ENCODE data around the gene NCR1.

NCR1 gene

DNA sequence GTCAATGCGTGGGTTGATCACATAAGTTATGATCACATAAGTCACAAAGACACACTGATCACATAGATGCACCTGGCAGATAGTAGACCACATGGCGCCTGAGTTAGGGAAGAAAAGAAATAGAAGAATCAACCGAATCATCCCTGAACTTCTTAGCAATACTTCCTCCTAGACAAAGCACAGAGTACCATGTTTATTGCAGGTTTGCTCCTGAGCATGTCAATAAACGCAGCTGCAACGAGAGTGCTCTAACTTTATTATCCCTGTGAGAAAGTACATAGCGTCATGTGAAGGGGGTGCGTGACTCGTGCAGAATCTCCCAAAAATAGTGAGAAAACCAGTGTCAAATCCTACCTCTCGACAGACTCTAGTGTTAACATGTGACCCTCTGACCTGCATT is 17.3 kb downstream of the NCR1 start:
- Histone ChIP-seq H4K20me1 (ENCODE audit: insufficient read depth, low read length) (no peaks in the 10 kb centered on the region), H3K4me1 (ENCODE audit: low read length) (peaks cover 5% of the 10 kb centered on the region; the same call in 1 of the 2 replicates), H3F3A (ENCODE audit: insufficient read depth, low read length) (no peaks in the 10 kb centered on the region), H3K9me3 (replicated peaks; ENCODE audit: insufficient read depth, low read length) (no peaks in the 10 kb centered on the region), H3K27ac (ENCODE audit: low read length) (peak overlapping the region; percentile 17; the same call in 1 of the 2 replicates), H2AFZ (ENCODE audit: low read length) (no peak overlapping the region), H3K4me2 (ENCODE audit: low read depth, low read length) (no peak overlapping the region), H3K9ac (ENCODE audit: low read length) (no peak overlapping the region), H3K36me3 (replicated peaks; ENCODE audit: insufficient read depth, low read length) (no peaks in the 10 kb centered on the region), H3K27me3 (replicated peaks; ENCODE audit: insufficient read depth, low read length) (no peaks in the 10 kb centered on the region), H3K4me3 (ENCODE audit: low read length) (no peak overlapping the region), H3K9me2 (replicated peaks; ENCODE audit: insufficient read depth, low read length) (no peaks in the 10 kb centered on the region), H3K79me2 (ENCODE audit: low read length) (no peaks in the 10 kb centered on the region)
- no peak for TF ChIP-seq EZH2phosphoT487 (IDR thresholded peaks at IDR 0.05; ENCODE audit: low read length)
- TF ChIP-seq, protein P1, sequence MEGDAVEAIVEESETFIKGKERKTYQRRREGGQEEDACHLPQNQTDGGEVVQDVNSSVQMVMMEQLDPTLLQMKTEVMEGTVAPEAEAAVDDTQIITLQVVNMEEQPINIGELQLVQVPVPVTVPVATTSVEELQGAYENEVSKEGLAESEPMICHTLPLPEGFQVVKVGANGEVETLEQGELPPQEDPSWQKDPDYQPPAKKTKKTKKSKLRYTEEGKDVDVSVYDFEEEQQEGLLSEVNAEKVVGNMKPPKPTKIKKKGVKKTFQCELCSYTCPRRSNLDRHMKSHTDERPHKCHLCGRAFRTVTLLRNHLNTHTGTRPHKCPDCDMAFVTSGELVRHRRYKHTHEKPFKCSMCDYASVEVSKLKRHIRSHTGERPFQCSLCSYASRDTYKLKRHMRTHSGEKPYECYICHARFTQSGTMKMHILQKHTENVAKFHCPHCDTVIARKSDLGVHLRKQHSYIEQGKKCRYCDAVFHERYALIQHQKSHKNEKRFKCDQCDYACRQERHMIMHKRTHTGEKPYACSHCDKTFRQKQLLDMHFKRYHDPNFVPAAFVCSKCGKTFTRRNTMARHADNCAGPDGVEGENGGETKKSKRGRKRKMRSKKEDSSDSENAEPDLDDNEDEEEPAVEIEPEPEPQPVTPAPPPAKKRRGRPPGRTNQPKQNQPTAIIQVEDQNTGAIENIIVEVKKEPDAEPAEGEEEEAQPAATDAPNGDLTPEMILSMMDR (IDR thresholded peaks at IDR 0.05; ENCODE audit: low read length) = no peak
- no peak for TF ChIP-seq EZH2 (optimal IDR thresholded peaks at IDR 0.05; ENCODE audit: low read depth, low read length)
- DNase-seq = no peak

DNA sequence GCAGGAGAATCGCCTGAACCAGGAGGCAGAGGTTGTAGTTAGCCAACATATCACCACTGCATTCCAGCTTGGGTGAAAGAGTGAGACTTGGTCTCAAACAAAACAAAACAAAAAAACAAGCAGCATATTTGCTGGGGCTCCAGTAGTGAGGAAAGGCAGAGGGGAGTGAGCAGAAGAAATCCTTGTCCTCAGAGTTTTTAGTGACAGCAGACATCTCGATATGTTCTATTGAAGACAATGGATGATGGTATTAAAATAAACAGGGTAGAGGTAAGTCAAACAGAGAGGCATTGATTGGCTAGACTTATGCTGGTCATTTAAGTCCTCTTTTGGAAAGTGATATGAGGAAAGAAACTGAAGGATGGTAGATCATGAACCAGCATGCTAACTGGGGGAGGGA is 22.4 kb downstream of the NCR1 start:
- Histone ChIP-seq H3K9ac (ENCODE audit: low read length) (no peak overlapping the region), H3K4me3 (ENCODE audit: low read length) (no peak overlapping the region), H3F3A (ENCODE audit: insufficient read depth, low read length) (no peaks in the 10 kb centered on the region), H2AFZ (ENCODE audit: low read length) (no peak overlapping the region), H3K27me3 (replicated peaks; ENCODE audit: insufficient read depth, low read length) (no peaks in the 10 kb centered on the region), H3K27ac (ENCODE audit: low read length) (no peak overlapping the region), H3K4me1 (ENCODE audit: low read length) (no peaks in the 10 kb centered on the region), H3K79me2 (ENCODE audit: low read length) (no peaks in the 10 kb centered on the region), H3K36me3 (replicated peaks; ENCODE audit: insufficient read depth, low read length) (0 out of 2 replicates have a peak, but pooled peaks cover 4% of the 10 kb centered on the region), H4K20me1 (ENCODE audit: insufficient read depth, low read length) (no peaks in the 10 kb centered on the region), H3K4me2 (ENCODE audit: low read depth, low read length) (no peak overlapping the region), H3K9me3 (replicated peaks; ENCODE audit: insufficient read depth, low read length) (no peaks in the 10 kb centered on the region), H3K9me2 (replicated peaks; ENCODE audit: insufficient read depth, low read length) (no peaks in the 10 kb centered on the region)
- no peak for DNase-seq
- TF ChIP-seq EZH2 (optimal IDR thresholded peaks at IDR 0.05; ENCODE audit: low read depth, low read length) (no peak), EZH2phosphoT487 (IDR thresholded peaks at IDR 0.05; ENCODE audit: low read length) (no peak)
- TF ChIP-seq, protein P1 (IDR thresholded peaks at IDR 0.05; ENCODE audit: low read length) = no peak

DNA sequence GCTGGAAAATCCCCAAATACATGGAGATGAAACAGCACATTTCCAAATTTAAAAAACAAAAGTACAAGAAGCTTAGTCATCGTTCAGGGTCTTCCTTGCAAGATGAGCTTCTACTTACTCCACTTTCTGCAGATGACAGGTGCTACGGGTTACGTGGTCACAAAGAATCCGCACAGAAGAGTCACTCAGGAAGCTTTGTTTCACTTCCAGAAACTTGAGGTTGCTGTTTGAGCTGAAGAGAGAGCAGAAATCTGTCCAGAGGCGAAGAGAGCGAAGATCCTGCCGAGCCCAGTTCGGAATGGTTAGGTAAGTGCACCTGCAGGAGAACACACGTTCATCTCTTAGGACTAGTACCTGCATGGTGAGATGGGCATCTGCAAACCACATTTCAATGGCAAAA is 32.0 kb downstream of the NCR1 start:
- TF ChIP-seq, protein P1 (IDR thresholded peaks at IDR 0.05; ENCODE audit: low read length) = no peak
- TF ChIP-seq EZH2phosphoT487 (IDR thresholded peaks at IDR 0.05; ENCODE audit: low read length) (no peak), EZH2 (optimal IDR thresholded peaks at IDR 0.05; ENCODE audit: low read depth, low read length) (no peak)
- Histone ChIP-seq H3K27ac (ENCODE audit: low read length) (peak overlapping the region; percentile 76; the same call in 1 of the 2 replicates), H3K9me2 (replicated peaks; ENCODE audit: insufficient read depth, low read length) (no peaks in the 10 kb centered on the region), H3K27me3 (replicated peaks; ENCODE audit: insufficient read depth, low read length) (0 out of 2 replicates have a peak, but pooled peaks cover 3% of the 10 kb centered on the region), H3K4me2 (ENCODE audit: low read depth, low read length) (peak overlapping the region; percentile 44), H3F3A (ENCODE audit: insufficient read depth, low read length) (peaks cover 12% of the 10 kb centered on the region), H3K9me3 (replicated peaks; ENCODE audit: insufficient read depth, low read length) (no peaks in the 10 kb centered on the region), H3K79me2 (ENCODE audit: low read length) (peaks cover 14% of the 10 kb centered on the region), H2AFZ (ENCODE audit: low read length) (no peak overlapping the region), H3K36me3 (replicated peaks; ENCODE audit: insufficient read depth, low read length) (no peaks in the 10 kb centered on the region), H4K20me1 (ENCODE audit: insufficient read depth, low read length) (no peaks in the 10 kb centered on the region), H3K9ac (ENCODE audit: low read length) (peak overlapping the region; percentile 54; the same call in 1 of the 2 replicates), H3K4me1 (ENCODE audit: low read length) (no peaks in the 10 kb centered on the region), H3K4me3 (ENCODE audit: low read length) (peak overlapping the region; percentile 60)
- peak; percentile 94 for DNase-seq
